H7 (cell line): ENCODE measurements around the gene ZFHX3. TPM values are rescaled to one million over a fixed set of nuclear protein-coding genes. Genes with fewer than 3 reads are reported as not detected.

Source experiments
- DNase-seq: peaks from one replicate; pipeline ENCODE4 v3.0.0; 2012
- H3K27me3 ChIP-seq: 2 replicates; pipeline ENCODE4 v1.6.0; 2011; ENCODE audit warnings: mild to moderate bottlenecking, low read length; ENCODE audit not compliant: control insufficient read depth, insufficient read depth
- H3K36me3 ChIP-seq: replicated peaks from 2 replicates; pipeline ENCODE4 v1.5.1; 2011; ENCODE audit warnings: low read length; ENCODE audit not compliant: control insufficient read depth, insufficient read depth
- H3K4me3 ChIP-seq: 2 replicates; pipeline ENCODE4 v1.5.1; 2011; ENCODE audit warnings: low read depth, mild to moderate bottlenecking, control low read depth, low read length, moderate library complexity; ENCODE audit not compliant: insufficient read depth
- total RNA-seq: library from RNA; depleted of rRNA; stranded (reverse); fragments of >200 nt; shearing (Covaris generic); gene quantifications from 2 replicates; pipeline ENCODE4 v1.2.3, GENCODE V29; 2014

The ZFHX3 gene
- total RNA-seq, 1 experiment from 2014 or later: 1.3 TPM

GRCh38 chr16:73062743-73063733, 15.1 kb upstream of the ZFHX3 start:
- H3K4me3 ChIP-seq: peak overlapping the region; percentile 8; the same call in 1 of the 2 replicates
- H3K36me3 ChIP-seq: no peaks in the 10 kb centered on the region
- peaks cover 79% of the 10 kb centered on the region for H3K27me3 ChIP-seq
- peak; percentile 91 for DNase-seq

GRCh38 chr16:73062001-73062616, 14.2 kb upstream of the ZFHX3 start:
- Histone ChIP-seq H3K27me3 (peaks cover 75% of the 10 kb centered on the region), H3K36me3 (no peaks in the 10 kb centered on the region), H3K4me3 (no peak overlapping the region)
- no peak for DNase-seq

- peak; percentile 63 for DNase-seq
- Histone ChIP-seq H3K36me3 (no peaks in the 10 kb centered on the region), H3K27me3 (peaks cover 74% of the 10 kb centered on the region), H3K4me3 (no peak overlapping the region)
Observed at GRCh38 chr16:73060892-73061490, 13.1 kb upstream of the ZFHX3 start.

- Histone ChIP-seq H3K36me3 (no peaks in the 10 kb centered on the region), H3K4me3 (no peak overlapping the region), H3K27me3 (peaks cover 72% of the 10 kb centered on the region)
- DNase-seq: no peak
Observed at GRCh38 chr16:73059779-73060615, 12.1 kb upstream of the ZFHX3 start.

- H3K36me3 ChIP-seq: no peaks in the 10 kb centered on the region
- DNase-seq: peak; percentile 83
- H3K4me3 ChIP-seq: peak overlapping the region; percentile 43
- H3K27me3 ChIP-seq: peaks cover 63% of the 10 kb centered on the region
Observed at GRCh38 chr16:73058616-73059409, 10.9 kb upstream of the ZFHX3 start.

GRCh38 chr16:73058221-73058615, 10.3 kb upstream of the ZFHX3 start:
- Histone ChIP-seq H3K27me3 (peaks cover 57% of the 10 kb centered on the region), H3K36me3 (no peaks in the 10 kb centered on the region), H3K4me3 (peak overlapping the region; percentile 43)
- DNase-seq: peak; percentile 82

- Histone ChIP-seq H3K36me3 (no peaks in the 10 kb centered on the region), H3K4me3 (peak overlapping the region; percentile 46), H3K27me3 (peaks cover 50% of the 10 kb centered on the region)
- peak; percentile 83 for DNase-seq
Observed at GRCh38 chr16:73057291-73058210, 9.6 kb upstream of the ZFHX3 start.

GRCh38 chr16:73056921-73057290, 9.0 kb upstream of the ZFHX3 start:
- peak overlapping the region; percentile 46; the same call in 1 of the 2 replicates for H3K4me3 ChIP-seq
- peaks cover 49% of the 10 kb centered on the region for H3K27me3 ChIP-seq
- no peak for DNase-seq
- no peaks in the 10 kb centered on the region for H3K36me3 ChIP-seq

- no peaks in the 10 kb centered on the region for H3K36me3 ChIP-seq
- no peak overlapping the region for H3K4me3 ChIP-seq
- H3K27me3 ChIP-seq: peaks cover 49% of the 10 kb centered on the region
- no peak for DNase-seq
Observed at GRCh38 chr16:73056448-73056847, 8.5 kb upstream of the ZFHX3 start.

GRCh38 chr16:73054813-73055482, 7.0 kb upstream of the ZFHX3 start:
- Histone ChIP-seq H3K4me3 (no peak overlapping the region), H3K36me3 (no peaks in the 10 kb centered on the region), H3K27me3 (peaks cover 56% of the 10 kb centered on the region)
- peak; percentile 61 for DNase-seq

GRCh38 chr16:73054498-73054812, 6.5 kb upstream of the ZFHX3 start:
- peak; percentile 28 for DNase-seq
- peaks cover 56% of the 10 kb centered on the region for H3K27me3 ChIP-seq
- H3K4me3 ChIP-seq: no peak overlapping the region
- no peaks in the 10 kb centered on the region for H3K36me3 ChIP-seq

- H3K27me3 ChIP-seq: peaks cover 59% of the 10 kb centered on the region
- H3K4me3 ChIP-seq: no peak overlapping the region
- no peaks in the 10 kb centered on the region for H3K36me3 ChIP-seq
- peak; percentile 58 for DNase-seq
Observed at GRCh38 chr16:73054125-73054484, 6.2 kb upstream of the ZFHX3 start.
